Measurements from ENCODE around the gene MT1E. TPM values are rescaled to one million over a fixed set of nuclear protein-coding genes. Genes with fewer than 3 reads are reported as not detected.

The MT1E gene
- total and polyA plus RNA-seq, 3 donors from 2014 or later, result 10.5 to 55.4 (median 22.4) TPM

- no peak overlapping the region for H3K4me3 ChIP-seq
Observed at GRCh38 chr16:56601325-56601724, 24.3 kb upstream of the MT1E start.

GRCh38 chr16:56603589-56603988, 22.0 kb upstream of the MT1E start:
- Histone ChIP-seq H3K36me3 (ENCODE audit: low read depth, missing control alignments) (no peaks in the 10 kb centered on the region), H3K4me3 (no peak overlapping the region), H3K27ac (no peak overlapping the region), H3K27me3 (no peaks in the 10 kb centered on the region), H3K4me1 (peaks cover 19% of the 10 kb centered on the region), H3K9me3 (no peaks in the 10 kb centered on the region)
- WGBS, 2 donors, result 68 to 82% methylated on average over 4 of the region's 4 CpGs
- TF ChIP-seq CTCF (IDR thresholded peaks at IDR 0.05), result peak in 2 of 3 experiments; percentile 34 to 36
- TF ChIP-seq POLR2A (IDR thresholded peaks at IDR 0.05), result no peak
- peak; percentile 63 for DNase-seq
- intact Hi-C loops (cut with DNase I; ENCODE audit: low total_unique reads), result no loop called here

More at GRCh38 chr16:56601325-56601724, 24.3 kb upstream of the MT1E start:
- H3K27me3 ChIP-seq, result no peaks in the 10 kb centered on the region
- H3K9me3 ChIP-seq, result no peaks in the 10 kb centered on the region
- 68 to 77% methylated on average over 9 of the region's 9 CpGs for WGBS, 2 donors
- TF ChIP-seq POLR2A (IDR thresholded peaks at IDR 0.05) (no peak), CTCF (IDR thresholded peaks at IDR 0.05) (no peak)
- DNase-seq, result no peak
- intact Hi-C loops (cut with DNase I; ENCODE audit: low total_unique reads), result no loop called here
- no peaks in the 10 kb centered on the region for H3K36me3 ChIP-seq (ENCODE audit: low read depth, missing control alignments)
- H3K27ac ChIP-seq, result no peak overlapping the region
- no peaks in the 10 kb centered on the region for H3K4me1 ChIP-seq

GRCh38 chr16:56604966-56605365, 20.6 kb upstream of the MT1E start:
- H3K9me3 ChIP-seq, result no peaks in the 10 kb centered on the region
- H3K36me3 ChIP-seq (ENCODE audit: low read depth, missing control alignments), result no peaks in the 10 kb centered on the region
- no peak overlapping the region for H3K27ac ChIP-seq
- no peak overlapping the region for H3K4me3 ChIP-seq
- WGBS, 2 donors, result 89 to 94% methylated on average over 3 to 4 of the region's 4 CpGs
- peaks cover 31% of the 10 kb centered on the region for H3K4me1 ChIP-seq
- intact Hi-C loops (cut with DNase I; ENCODE audit: low total_unique reads), result no loop called here
- H3K27me3 ChIP-seq, result no peaks in the 10 kb centered on the region
- no peak for DNase-seq
- TF ChIP-seq CTCF (IDR thresholded peaks at IDR 0.05) (no peak), POLR2A (IDR thresholded peaks at IDR 0.05) (no peak)

GRCh38 chr16:56605475-56605874, 20.1 kb upstream of the MT1E start:
- TF ChIP-seq CTCF (IDR thresholded peaks at IDR 0.05) (no peak), POLR2A (IDR thresholded peaks at IDR 0.05) (no peak)
- DNase-seq, result no peak
- no peak overlapping the region for H3K4me3 ChIP-seq
- H3K4me1 ChIP-seq, result peaks cover 37% of the 10 kb centered on the region
- no peaks in the 10 kb centered on the region for H3K36me3 ChIP-seq (ENCODE audit: low read depth, missing control alignments)
- WGBS, 2 donors, result 62 to 96% methylated on average over 1 of the region's 1 CpG
- peak overlapping the region in 1 of 2 donors; percentile 86 for H3K27ac ChIP-seq
- intact Hi-C loops (cut with DNase I; ENCODE audit: low total_unique reads), result no loop called here
- no peaks in the 10 kb centered on the region for H3K9me3 ChIP-seq
- no peaks in the 10 kb centered on the region for H3K27me3 ChIP-seq

GRCh38 chr16:56606071-56606475, 19.5 kb upstream of the MT1E start:
- Histone ChIP-seq H3K27ac (peak overlapping the region; percentile 85 to 86), H3K9me3 (no peaks in the 10 kb centered on the region), H3K4me1 (peaks cover 38% of the 10 kb centered on the region), H3K4me3 (no peak overlapping the region), H3K36me3 (ENCODE audit: low read depth, missing control alignments) (no peaks in the 10 kb centered on the region), H3K27me3 (no peaks in the 10 kb centered on the region)
- 67 to 71% methylated on average over 3 of the region's 3 CpGs for WGBS, 2 donors
- DNase-seq, result no peak
- intact Hi-C loops (cut with DNase I; ENCODE audit: low total_unique reads), result no loop called here
- no peak for TF ChIP-seq CTCF (IDR thresholded peaks at IDR 0.05)
- no peak for TF ChIP-seq POLR2A (IDR thresholded peaks at IDR 0.05)

Measured in testis (tissue), 3 donors.